Effector memory CD4-positive, alpha-beta T cell (primary cell): ENCODE measurements around the gene AGBL4.
"Not testable (repeated sequence)": the region's sequence is repeated elsewhere in the genome, so short reads cannot be mapped to it uniquely, and the experiment has no call there.

Source experiments
- DNase-seq, 3 donors: peaks; one replicate each; pipeline ENCODE4 v3.0.0-alpha.2; 2020
- H3K27ac ChIP-seq: 2 replicates; pipeline ENCODE4 v1.7.0; 2013; ENCODE audit warnings: mild to moderate bottlenecking, low read length, moderate library complexity; ENCODE audit not compliant: insufficient read depth, poor library complexity, severe bottlenecking
- H3K27me3 ChIP-seq: replicated peaks from 2 replicates; pipeline ENCODE4 v1.7.0; 2013; ENCODE audit warnings: mild to moderate bottlenecking, low read length; ENCODE audit not compliant: insufficient read depth, control insufficient read depth, poor library complexity, severe bottlenecking
- H3K36me3 ChIP-seq: 2 replicates; pipeline ENCODE4 v1.7.0; 2013; ENCODE audit warnings: mild to moderate bottlenecking, low read length, moderate library complexity; ENCODE audit not compliant: control insufficient read depth, insufficient read depth
- H3K4me1 ChIP-seq: 2 replicates; pipeline ENCODE4 v1.7.0; 2013; ENCODE audit warnings: low read length, mild to moderate bottlenecking; ENCODE audit not compliant: control insufficient read depth, insufficient read depth, poor library complexity, severe bottlenecking
- H3K4me3 ChIP-seq: 2 replicates; pipeline ENCODE4 v1.7.0; 2013; ENCODE audit warnings: low read length, low read depth, mild to moderate bottlenecking; ENCODE audit not compliant: insufficient read depth, poor library complexity, severe bottlenecking
- H3K9me3 ChIP-seq: 2 replicates; pipeline ENCODE4 v1.7.0; 2013; ENCODE audit warnings: mild to moderate bottlenecking, low read length, moderate library complexity; ENCODE audit not compliant: control insufficient read depth

Gene AGBL4

GRCh38 chr1:49915301-49915700, 108.5 kb downstream of the AGBL4 start:
- H3K4me3 ChIP-seq, H3K27ac ChIP-seq, H3K36me3 ChIP-seq, H3K9me3 ChIP-seq, H3K4me1 ChIP-seq, H3K27me3 ChIP-seq, DNase-seq: not testable (repeated sequence)

GRCh38 chr1:49906365-49906764, 117.4 kb downstream of the AGBL4 start:
- Histone ChIP-seq H3K27me3 (no peaks in the 10 kb centered on the region), H3K4me3 (no peak overlapping the region), H3K4me1 (no peaks in the 10 kb centered on the region), H3K36me3 (no peaks in the 10 kb centered on the region), H3K27ac (no peak overlapping the region), H3K9me3 (no peaks in the 10 kb centered on the region)
- no peak for DNase-seq

DNA sequence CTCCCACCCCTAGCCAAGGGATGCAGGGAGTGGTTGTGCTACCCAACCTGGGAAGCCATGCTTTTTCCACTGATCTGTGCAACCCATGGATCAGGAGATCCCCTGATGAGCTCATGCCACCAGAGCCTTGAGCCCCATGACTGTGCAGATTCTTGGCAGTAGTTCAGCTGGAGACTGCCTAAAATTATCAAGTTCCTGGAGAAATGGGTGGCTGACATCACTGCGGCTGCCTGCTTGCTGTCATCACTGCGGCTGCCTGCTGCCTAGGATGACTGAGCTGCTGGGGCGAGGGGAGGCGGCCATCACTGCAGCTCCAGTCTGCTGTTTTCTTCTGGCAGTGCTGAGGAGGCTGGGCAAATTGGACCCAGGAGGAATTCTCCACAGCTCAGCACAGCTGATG, 159.2 kb downstream of the AGBL4 start:
- no peak for DNase-seq
- no peak overlapping the region for H3K4me3 ChIP-seq
- no peak overlapping the region for H3K27ac ChIP-seq
- no peaks in the 10 kb centered on the region for H3K9me3 ChIP-seq
- H3K27me3 ChIP-seq = no peaks in the 10 kb centered on the region
- no peaks in the 10 kb centered on the region for H3K36me3 ChIP-seq
- no peaks in the 10 kb centered on the region for H3K4me1 ChIP-seq

GRCh38 chr1:49854741-49855140, 169.0 kb downstream of the AGBL4 start:
- DNase-seq = no peak
- Histone ChIP-seq H3K4me1 (no peaks in the 10 kb centered on the region), H3K4me3 (no peak overlapping the region), H3K27ac (no peak overlapping the region), H3K36me3 (no peaks in the 10 kb centered on the region), H3K27me3 (no peaks in the 10 kb centered on the region), H3K9me3 (no peaks in the 10 kb centered on the region)

- no peak for DNase-seq
- H3K36me3 ChIP-seq = no peaks in the 10 kb centered on the region
- H3K9me3 ChIP-seq = no peaks in the 10 kb centered on the region
- no peak overlapping the region for H3K4me3 ChIP-seq
- H3K4me1 ChIP-seq = no peaks in the 10 kb centered on the region
- H3K27me3 ChIP-seq = no peaks in the 10 kb centered on the region
- H3K27ac ChIP-seq = no peak overlapping the region
Observed at GRCh38 chr1:49842596-49842995, 181.2 kb downstream of the AGBL4 start.

- no peaks in the 10 kb centered on the region for H3K27me3 ChIP-seq
- H3K36me3 ChIP-seq = no peaks in the 10 kb centered on the region
- H3K4me3 ChIP-seq = no peak overlapping the region
- H3K4me1 ChIP-seq = no peaks in the 10 kb centered on the region
- H3K27ac ChIP-seq = no peak overlapping the region
- no peak for DNase-seq
- no peaks in the 10 kb centered on the region for H3K9me3 ChIP-seq
Observed at GRCh38 chr1:49841767-49842166, 182.0 kb downstream of the AGBL4 start.

DNA sequence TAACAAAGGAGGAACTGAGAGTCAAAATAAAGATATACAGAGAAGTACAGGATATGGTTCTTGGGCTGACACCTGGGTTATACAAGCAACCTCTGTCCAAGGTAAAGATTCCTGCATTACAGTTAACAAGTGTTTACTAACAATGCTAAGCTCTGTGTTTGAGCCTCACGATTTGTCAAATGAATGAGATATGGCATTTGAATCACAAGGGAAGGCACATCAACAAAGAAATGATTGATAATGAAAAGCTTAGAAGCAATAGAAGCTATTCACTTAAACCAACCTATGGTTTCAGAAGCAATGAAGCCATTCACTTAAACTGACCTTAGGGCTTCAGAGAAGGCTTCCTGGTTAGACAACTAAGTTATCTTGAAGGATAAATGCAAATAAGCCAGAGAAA, 199.5 kb downstream of the AGBL4 start:
- Histone ChIP-seq H3K36me3 (no peaks in the 10 kb centered on the region), H3K4me1 (no peaks in the 10 kb centered on the region), H3K27me3 (no peaks in the 10 kb centered on the region), H3K9me3 (no peaks in the 10 kb centered on the region), H3K27ac (no peak overlapping the region), H3K4me3 (no peak overlapping the region)
- DNase-seq = no peak

GRCh38 chr1:49817681-49818080, 206.1 kb downstream of the AGBL4 start:
- Histone ChIP-seq H3K27me3 (no peaks in the 10 kb centered on the region), H3K4me3 (no peak overlapping the region), H3K9me3 (no peaks in the 10 kb centered on the region), H3K27ac (no peak overlapping the region), H3K4me1 (no peaks in the 10 kb centered on the region), H3K36me3 (no peaks in the 10 kb centered on the region)
- no peak for DNase-seq

GRCh38 chr1:49787013-49787412, 236.7 kb downstream of the AGBL4 start:
- DNase-seq, H3K27ac ChIP-seq, H3K36me3 ChIP-seq, H3K9me3 ChIP-seq, H3K27me3 ChIP-seq, H3K4me1 ChIP-seq, H3K4me3 ChIP-seq: not testable (repeated sequence)

DNA sequence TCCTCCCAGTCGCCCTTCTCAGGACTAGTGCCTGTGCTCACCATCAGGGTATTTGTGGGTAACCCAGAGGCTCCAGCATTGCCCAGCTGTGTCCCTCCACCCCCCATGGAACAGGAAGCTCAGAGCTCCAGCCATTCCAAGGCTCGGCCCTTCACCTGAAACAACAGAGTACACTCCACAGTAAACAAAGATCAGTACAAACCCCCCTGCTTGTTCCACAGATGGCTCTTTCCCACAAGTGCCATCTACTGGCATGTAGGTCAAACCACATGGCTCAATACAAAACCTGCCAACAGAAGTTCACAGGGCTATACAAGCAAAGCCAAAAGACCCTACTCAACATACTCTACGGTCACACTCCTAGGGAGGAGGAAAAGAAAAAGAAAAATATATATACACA, 258.7 kb downstream of the AGBL4 start:
- H3K27ac ChIP-seq = no peak overlapping the region
- H3K36me3 ChIP-seq = no peaks in the 10 kb centered on the region
- no peaks in the 10 kb centered on the region for H3K9me3 ChIP-seq
- DNase-seq = no peak
- no peaks in the 10 kb centered on the region for H3K27me3 ChIP-seq
- no peaks in the 10 kb centered on the region for H3K4me1 ChIP-seq
- H3K4me3 ChIP-seq = no peak overlapping the region

DNA sequence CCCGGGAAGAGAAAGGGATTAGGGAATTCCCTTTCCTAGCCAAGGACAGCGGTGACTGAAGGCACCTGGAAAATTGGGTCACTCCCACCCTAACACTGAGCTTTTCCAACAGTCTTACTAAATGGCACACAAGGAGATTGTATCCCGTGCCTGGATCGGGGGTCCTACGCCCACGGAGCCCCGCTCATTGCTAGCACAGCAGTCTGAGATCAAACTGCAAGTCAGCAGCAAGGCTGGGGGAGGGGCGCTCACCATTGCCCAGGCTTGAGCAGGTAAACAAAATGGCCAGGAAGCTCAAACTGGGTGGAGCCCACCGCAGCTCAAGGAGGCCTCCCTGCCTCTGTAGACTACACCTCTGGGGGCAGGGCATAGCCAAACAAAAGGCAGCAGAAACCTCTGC, 285.6 kb downstream of the AGBL4 start:
- not testable (repeated sequence) for H3K27me3 ChIP-seq, H3K27ac ChIP-seq, H3K4me1 ChIP-seq, H3K9me3 ChIP-seq, H3K4me3 ChIP-seq, DNase-seq, H3K36me3 ChIP-seq
